ENCODE data around the gene SLC5A6.

The SLC5A6 gene

GRCh38 chr2:27236136-27236535 lies 24.1 kb upstream of the SLC5A6 start:
- no peak overlapping the region for H3K27ac ChIP-seq
- H3K4me3 ChIP-seq (ENCODE audit: low read depth in 1 of 2, low read length in 1 of 2): no peak overlapping the region
- H3K9me3 ChIP-seq: no peaks in the 10 kb centered on the region
- H3K27me3 ChIP-seq: no peaks in the 10 kb centered on the region
- H3K4me1 ChIP-seq (ENCODE audit: control insufficient read depth in 1 of 2, insufficient read depth in 1 of 2, low read depth in 1 of 2, low read length in 1 of 2): no peaks in the 10 kb centered on the region
- peaks cover 98% of the 10 kb centered on the region for H3K36me3 ChIP-seq
- TF ChIP-seq, protein P1, sequence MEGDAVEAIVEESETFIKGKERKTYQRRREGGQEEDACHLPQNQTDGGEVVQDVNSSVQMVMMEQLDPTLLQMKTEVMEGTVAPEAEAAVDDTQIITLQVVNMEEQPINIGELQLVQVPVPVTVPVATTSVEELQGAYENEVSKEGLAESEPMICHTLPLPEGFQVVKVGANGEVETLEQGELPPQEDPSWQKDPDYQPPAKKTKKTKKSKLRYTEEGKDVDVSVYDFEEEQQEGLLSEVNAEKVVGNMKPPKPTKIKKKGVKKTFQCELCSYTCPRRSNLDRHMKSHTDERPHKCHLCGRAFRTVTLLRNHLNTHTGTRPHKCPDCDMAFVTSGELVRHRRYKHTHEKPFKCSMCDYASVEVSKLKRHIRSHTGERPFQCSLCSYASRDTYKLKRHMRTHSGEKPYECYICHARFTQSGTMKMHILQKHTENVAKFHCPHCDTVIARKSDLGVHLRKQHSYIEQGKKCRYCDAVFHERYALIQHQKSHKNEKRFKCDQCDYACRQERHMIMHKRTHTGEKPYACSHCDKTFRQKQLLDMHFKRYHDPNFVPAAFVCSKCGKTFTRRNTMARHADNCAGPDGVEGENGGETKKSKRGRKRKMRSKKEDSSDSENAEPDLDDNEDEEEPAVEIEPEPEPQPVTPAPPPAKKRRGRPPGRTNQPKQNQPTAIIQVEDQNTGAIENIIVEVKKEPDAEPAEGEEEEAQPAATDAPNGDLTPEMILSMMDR (IDR thresholded peaks at IDR 0.05): no peak

- Histone ChIP-seq H3K4me3 (ENCODE audit: low read depth in 1 of 2, low read length in 1 of 2) (no peak overlapping the region), H3K27me3 (no peaks in the 10 kb centered on the region), H3K27ac (no peak overlapping the region), H3K36me3 (peaks cover 91% of the 10 kb centered on the region), H3K4me1 (ENCODE audit: control insufficient read depth in 1 of 2, insufficient read depth in 1 of 2, low read depth in 1 of 2, low read length in 1 of 2) (no peaks in the 10 kb centered on the region), H3K9me3 (no peaks in the 10 kb centered on the region)
- TF ChIP-seq, protein P1 (IDR thresholded peaks at IDR 0.05): no peak
These were observed 21.3 kb upstream of the SLC5A6 start for GRCh38 chr2:27233341-27233740.

- TF ChIP-seq, protein P1 (IDR thresholded peaks at IDR 0.05): no peak
- no peaks in the 10 kb centered on the region for H3K27me3 ChIP-seq
- H3K27ac ChIP-seq: no peak overlapping the region
- peaks cover 89% of the 10 kb centered on the region for H3K36me3 ChIP-seq
- H3K4me1 ChIP-seq (ENCODE audit: control insufficient read depth in 1 of 2, insufficient read depth in 1 of 2, low read depth in 1 of 2, low read length in 1 of 2): no peaks in the 10 kb centered on the region
- no peaks in the 10 kb centered on the region for H3K9me3 ChIP-seq
- H3K4me3 ChIP-seq (ENCODE audit: low read depth in 1 of 2, low read length in 1 of 2): no peak overlapping the region
These were observed 19.9 kb upstream of the SLC5A6 start for GRCh38 chr2:27231921-27232320.

DNA sequence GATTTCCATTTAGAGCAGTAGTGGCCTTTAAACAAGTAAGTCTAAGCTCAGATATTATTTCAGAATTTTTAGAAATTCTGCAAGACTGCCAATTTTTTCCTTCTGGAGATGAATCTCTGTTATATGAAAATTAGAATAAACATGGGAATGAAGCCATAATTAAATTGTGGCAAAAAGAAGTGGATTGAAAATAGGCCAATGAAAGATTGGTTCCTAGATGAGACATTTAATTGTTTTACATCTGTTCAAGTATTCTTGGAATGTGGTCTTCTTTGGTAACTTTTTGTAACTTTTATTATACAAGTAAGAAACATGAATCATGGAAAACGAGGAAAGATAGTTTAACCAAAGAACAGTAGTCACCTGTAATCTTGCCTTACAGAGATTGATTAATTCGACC lies 15.4 kb upstream of the SLC5A6 start:
- H3K36me3 ChIP-seq: peaks cover 89% of the 10 kb centered on the region
- H3K27ac ChIP-seq: no peak overlapping the region
- H3K4me1 ChIP-seq (ENCODE audit: control insufficient read depth in 1 of 2, insufficient read depth in 1 of 2, low read depth in 1 of 2, low read length in 1 of 2): no peaks in the 10 kb centered on the region
- H3K27me3 ChIP-seq: no peaks in the 10 kb centered on the region
- H3K9me3 ChIP-seq: no peaks in the 10 kb centered on the region
- TF ChIP-seq, protein P1 (IDR thresholded peaks at IDR 0.05): no peak
- no peak overlapping the region for H3K4me3 ChIP-seq (ENCODE audit: low read depth in 1 of 2, low read length in 1 of 2)

- H3K27me3 ChIP-seq: no peaks in the 10 kb centered on the region
- H3K4me3 ChIP-seq (ENCODE audit: low read depth in 1 of 2, low read length in 1 of 2): no peak overlapping the region
- no peak overlapping the region for H3K27ac ChIP-seq
- peaks cover 84% of the 10 kb centered on the region for H3K36me3 ChIP-seq
- TF ChIP-seq, protein P1 (IDR thresholded peaks at IDR 0.05): no peak
- no peaks in the 10 kb centered on the region for H3K9me3 ChIP-seq
- H3K4me1 ChIP-seq (ENCODE audit: control insufficient read depth in 1 of 2, insufficient read depth in 1 of 2, low read depth in 1 of 2, low read length in 1 of 2): no peaks in the 10 kb centered on the region
These were observed 13.5 kb upstream of the SLC5A6 start for GRCh38 chr2:27225526-27225925.

GRCh38 chr2:27223416-27223815 lies 11.3 kb upstream of the SLC5A6 start:
- no peak overlapping the region for H3K4me3 ChIP-seq (ENCODE audit: low read depth in 1 of 2, low read length in 1 of 2)
- TF ChIP-seq, protein P1 (IDR thresholded peaks at IDR 0.05): no peak
- no peak overlapping the region for H3K27ac ChIP-seq
- peaks cover 79% of the 10 kb centered on the region for H3K36me3 ChIP-seq
- H3K4me1 ChIP-seq (ENCODE audit: control insufficient read depth in 1 of 2, insufficient read depth in 1 of 2, low read depth in 1 of 2, low read length in 1 of 2): no peaks in the 10 kb centered on the region
- no peaks in the 10 kb centered on the region for H3K27me3 ChIP-seq
- H3K9me3 ChIP-seq: no peaks in the 10 kb centered on the region

All from neutrophil (primary cell).